Muscle of leg (tissue), 11 donors: Measurements from ENCODE around the gene HTRA2. TPM values are rescaled to one million over a fixed set of nuclear protein-coding genes. Genes with fewer than 3 reads are reported as not detected.
A peak's percentile ranks its signal among the peaks of the same experiment; 100 is the strongest.

ENCODE experiments used
- DNase-seq: peaks from one replicate; pipeline ENCODE4 v3.0.0; 2013
- H3K27ac ChIP-seq: one replicate; pipeline ENCODE4 v1.5.1; 2013; ENCODE audit warnings: mild to moderate bottlenecking, low read length, control low read depth
- H3K27me3 ChIP-seq: one replicate; pipeline ENCODE4 v1.6.1; 2013; ENCODE audit warnings: low read length; ENCODE audit not compliant: control insufficient read depth, insufficient read depth
- H3K36me3 ChIP-seq: one replicate; pipeline ENCODE4 v1.6.1; 2013; ENCODE audit warnings: low read length; ENCODE audit not compliant: control insufficient read depth, insufficient read depth
- H3K4me1 ChIP-seq: one replicate; pipeline ENCODE4 v1.6.1; 2013; ENCODE audit warnings: low read length; ENCODE audit not compliant: control insufficient read depth, insufficient read depth
- H3K4me3 ChIP-seq: one replicate; pipeline ENCODE4 v1.5.1; 2013; ENCODE audit warnings: low read length, control low read depth
- H3K9me3 ChIP-seq: replicated peaks from 2 replicates; pipeline ENCODE4 v1.6.1; 2013; ENCODE audit warnings: low read depth, low read length; ENCODE audit not compliant: control insufficient read depth
- WGBS: methylation state at CpG from one replicate; pipeline ENCODE4 v1.1.5; 2013; ENCODE audit warnings: missing lambda C conversion rate; ENCODE audit not compliant: insufficient coverage; 5-methylcytosine and 5-hydroxymethylcytosine counted together
- polyA plus RNA-seq, 8 donors: library from polyadenylated mRNA; unstranded; fragments of 120-200 nt; gene quantifications; one replicate each; pipeline versions ENCODE4 v1.2.1 to v1.2.3, GENCODE V29; 2013; ENCODE audit warnings: inconsistent platforms in 1 of 8, low replicate concordance in 1 of 8; ENCODE audit not compliant: insufficient read length in 8 of 8, insufficient read depth in 1 of 8
- total RNA-seq: library from RNA; stranded (reverse); fragments of 120-200 nt; gene quantifications from one replicate; pipeline ENCODE4 v1.2.4, GENCODE V29; 2013

Gene HTRA2
- total and polyA plus RNA-seq, 9 donors, result 26.1 to 33.0 (median 30.2) TPM

- H3K27ac ChIP-seq, result no peak overlapping the region
- H3K36me3 ChIP-seq, result no peaks in the 10 kb centered on the region
- no peak overlapping the region for H3K4me3 ChIP-seq
- H3K4me1 ChIP-seq, result peaks cover 1% of the 10 kb centered on the region
- DNase-seq, result peak; percentile 10
- no peaks in the 10 kb centered on the region for H3K9me3 ChIP-seq
- no peaks in the 10 kb centered on the region for H3K27me3 ChIP-seq
- WGBS, result 60% methylated on average over 1 of the region's 1 CpG
Measured at GRCh38 chr2:74542978-74543377, 13.2 kb downstream of the HTRA2 start.

- no peaks in the 10 kb centered on the region for H3K36me3 ChIP-seq
- no peak for DNase-seq
- 100% methylated on average over 2 of the region's 3 CpGs for WGBS
- peaks cover 14% of the 10 kb centered on the region for H3K4me1 ChIP-seq
- H3K27ac ChIP-seq, result no peak overlapping the region
- H3K9me3 ChIP-seq, result no peaks in the 10 kb centered on the region
- no peak overlapping the region for H3K4me3 ChIP-seq
- peaks cover 5% of the 10 kb centered on the region for H3K27me3 ChIP-seq
Measured at GRCh38 chr2:74544634-74545033, 14.9 kb downstream of the HTRA2 start.

GRCh38 chr2:74546004-74546403 lies 16.3 kb downstream of the HTRA2 start:
- Histone ChIP-seq H3K27ac (no peak overlapping the region), H3K36me3 (no peaks in the 10 kb centered on the region), H3K4me1 (peaks cover 20% of the 10 kb centered on the region), H3K4me3 (no peak overlapping the region), H3K27me3 (peaks cover 9% of the 10 kb centered on the region), H3K9me3 (no peaks in the 10 kb centered on the region)
- no peak for DNase-seq
- 85% methylated on average over 1 of the region's 3 CpGs for WGBS

- Histone ChIP-seq H3K27me3 (peaks cover 9% of the 10 kb centered on the region), H3K4me1 (peaks cover 31% of the 10 kb centered on the region), H3K36me3 (peaks cover 2% of the 10 kb centered on the region), H3K4me3 (peak overlapping the region; percentile 64), H3K9me3 (no peaks in the 10 kb centered on the region), H3K27ac (peak overlapping the region; percentile 40)
- peak; percentile 75 for DNase-seq
- WGBS, result 4% methylated on average over 25 of the region's 26 CpGs
Measured at GRCh38 chr2:74548285-74548899, 18.7 kb downstream of the HTRA2 start.

DNA sequence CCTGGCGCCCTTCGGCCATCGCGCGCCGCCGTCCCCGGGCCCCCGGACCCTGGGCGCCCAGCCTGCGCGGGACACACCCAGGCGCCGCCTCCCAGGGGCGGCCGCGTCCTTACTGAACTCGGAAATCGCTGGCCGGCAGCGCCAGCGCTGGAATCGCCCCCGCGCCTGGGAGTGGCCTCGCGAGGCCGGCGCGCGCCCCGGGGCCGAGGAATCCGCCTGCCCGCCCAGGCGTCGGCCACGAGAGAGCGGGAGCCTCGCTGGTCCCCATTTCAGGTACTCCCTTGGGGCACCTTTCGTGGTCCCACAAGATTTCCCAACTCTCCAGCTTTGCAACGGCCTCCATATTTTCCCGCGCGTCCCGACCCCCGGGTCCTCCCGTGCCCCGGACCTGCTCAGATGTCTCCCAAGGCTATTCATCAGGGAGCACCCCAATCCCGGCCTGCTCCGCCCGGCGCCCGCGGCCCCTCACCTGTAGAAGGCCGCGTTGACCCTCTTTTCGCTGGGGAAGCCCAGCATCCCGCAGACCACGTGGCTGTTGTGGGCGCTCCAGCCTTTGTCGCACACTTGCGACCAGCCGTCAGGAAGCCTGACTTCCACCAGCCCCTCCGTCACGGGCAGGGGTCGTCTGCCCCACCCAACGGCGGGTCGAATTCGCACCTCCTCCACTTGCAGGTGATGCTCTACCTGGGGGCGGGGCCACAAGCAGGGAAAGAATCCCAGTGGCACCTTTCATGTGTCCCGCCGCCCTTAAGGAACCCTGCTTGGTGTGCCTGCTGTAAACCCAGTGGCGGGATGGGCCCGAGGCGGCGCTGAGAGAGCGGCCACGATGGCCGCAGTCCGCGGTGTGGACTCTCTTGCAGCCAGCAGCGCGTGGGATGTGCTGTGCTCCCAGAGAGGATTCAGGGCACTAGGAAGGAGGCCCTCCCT lies 19.4 kb downstream of the HTRA2 start:
- peak; percentile 87 for DNase-seq
- WGBS, result 4% methylated on average over 85 of the region's 85 CpGs
- Histone ChIP-seq H3K27me3 (peaks cover 9% of the 10 kb centered on the region), H3K27ac (peak overlapping the region; percentile 26), H3K4me1 (peaks cover 35% of the 10 kb centered on the region), H3K9me3 (no peaks in the 10 kb centered on the region), H3K4me3 (peak overlapping the region; percentile 64), H3K36me3 (peaks cover 2% of the 10 kb centered on the region)

DNA sequence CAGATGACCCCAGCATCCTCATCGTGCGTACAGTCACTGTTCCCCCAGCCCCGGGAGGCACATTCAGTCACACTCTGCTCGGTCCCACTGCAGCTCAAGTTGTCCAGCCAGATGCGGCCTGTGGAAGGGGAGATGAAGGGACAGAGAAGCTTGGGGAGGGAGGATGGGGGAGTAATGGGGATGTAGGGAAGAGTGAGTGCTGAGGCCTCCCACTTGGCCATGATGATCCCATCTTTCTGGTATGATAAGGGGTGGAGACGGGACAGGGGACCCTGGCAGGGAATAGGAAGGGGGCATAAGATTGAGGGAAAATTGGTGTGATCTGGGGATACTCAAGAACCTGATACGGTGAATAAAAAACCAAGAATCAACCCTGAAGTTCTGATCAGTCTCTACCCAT lies 20.5 kb downstream of the HTRA2 start:
- H3K4me3 ChIP-seq, result no peak overlapping the region
- DNase-seq, result peak; percentile 5
- peaks cover 2% of the 10 kb centered on the region for H3K36me3 ChIP-seq
- H3K27ac ChIP-seq, result no peak overlapping the region
- peaks cover 38% of the 10 kb centered on the region for H3K4me1 ChIP-seq
- no peaks in the 10 kb centered on the region for H3K9me3 ChIP-seq
- peaks cover 9% of the 10 kb centered on the region for H3K27me3 ChIP-seq
- WGBS, result 53% methylated on average over 3 of the region's 7 CpGs

- Histone ChIP-seq H3K27ac (no peak overlapping the region), H3K9me3 (no peaks in the 10 kb centered on the region), H3K27me3 (peaks cover 9% of the 10 kb centered on the region), H3K4me1 (peaks cover 43% of the 10 kb centered on the region), H3K4me3 (no peak overlapping the region), H3K36me3 (peaks cover 6% of the 10 kb centered on the region)
- no peak for DNase-seq
Measured at GRCh38 chr2:74551530-74551929, 21.8 kb downstream of the HTRA2 start.

DNA sequence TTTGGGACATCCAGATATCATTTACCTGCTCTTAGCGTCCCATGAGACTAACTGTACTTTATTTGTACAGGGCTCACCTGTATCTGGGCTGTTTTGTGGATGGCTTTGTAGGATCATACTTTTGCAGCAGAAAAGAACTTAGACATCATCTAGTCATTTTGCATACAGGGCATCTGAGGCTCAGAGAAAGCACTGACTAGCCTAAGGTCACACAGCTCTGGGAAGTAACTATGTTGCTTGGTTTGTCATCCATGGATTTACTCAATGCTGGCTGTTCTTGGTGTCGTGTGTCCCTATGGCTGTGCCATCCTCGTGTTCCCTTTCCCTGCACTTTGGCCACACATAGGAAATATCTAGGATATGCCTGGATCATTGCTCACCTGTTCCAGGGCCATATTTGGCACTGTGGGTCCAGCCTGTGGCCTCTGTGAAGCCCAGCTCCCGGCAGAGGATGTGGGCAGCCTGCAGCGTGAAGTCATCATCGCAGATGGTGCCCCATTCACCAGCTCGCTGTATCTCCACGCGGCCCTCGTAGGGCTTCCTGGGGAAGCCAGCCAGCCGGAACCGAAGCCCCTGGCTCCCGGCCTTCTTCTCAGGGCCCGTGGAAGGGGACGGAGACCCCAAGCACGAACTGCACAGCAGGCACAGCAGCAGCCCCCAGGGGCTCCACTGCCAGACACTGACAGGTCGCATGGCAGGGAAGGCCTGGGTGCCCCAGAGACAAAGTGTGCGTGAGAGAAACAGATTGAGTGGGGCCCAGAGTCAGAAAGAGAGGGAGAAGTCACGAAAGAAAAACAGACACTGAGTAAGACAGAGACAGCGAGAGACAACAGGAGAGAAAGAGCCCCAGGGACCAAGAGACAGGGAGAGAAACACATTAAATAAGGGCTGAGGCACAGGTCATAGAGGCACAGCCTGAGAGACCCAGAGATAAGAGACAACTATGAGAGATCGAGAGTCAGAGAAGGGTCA lies 22.5 kb downstream of the HTRA2 start:
- Histone ChIP-seq H3K4me1 (peaks cover 43% of the 10 kb centered on the region), H3K9me3 (no peaks in the 10 kb centered on the region), H3K27ac (no peak overlapping the region), H3K27me3 (peaks cover 9% of the 10 kb centered on the region), H3K36me3 (peaks cover 6% of the 10 kb centered on the region), H3K4me3 (no peak overlapping the region)
- 66% methylated on average over 20 of the region's 21 CpGs for WGBS
- DNase-seq, result peak; percentile 5

DNA sequence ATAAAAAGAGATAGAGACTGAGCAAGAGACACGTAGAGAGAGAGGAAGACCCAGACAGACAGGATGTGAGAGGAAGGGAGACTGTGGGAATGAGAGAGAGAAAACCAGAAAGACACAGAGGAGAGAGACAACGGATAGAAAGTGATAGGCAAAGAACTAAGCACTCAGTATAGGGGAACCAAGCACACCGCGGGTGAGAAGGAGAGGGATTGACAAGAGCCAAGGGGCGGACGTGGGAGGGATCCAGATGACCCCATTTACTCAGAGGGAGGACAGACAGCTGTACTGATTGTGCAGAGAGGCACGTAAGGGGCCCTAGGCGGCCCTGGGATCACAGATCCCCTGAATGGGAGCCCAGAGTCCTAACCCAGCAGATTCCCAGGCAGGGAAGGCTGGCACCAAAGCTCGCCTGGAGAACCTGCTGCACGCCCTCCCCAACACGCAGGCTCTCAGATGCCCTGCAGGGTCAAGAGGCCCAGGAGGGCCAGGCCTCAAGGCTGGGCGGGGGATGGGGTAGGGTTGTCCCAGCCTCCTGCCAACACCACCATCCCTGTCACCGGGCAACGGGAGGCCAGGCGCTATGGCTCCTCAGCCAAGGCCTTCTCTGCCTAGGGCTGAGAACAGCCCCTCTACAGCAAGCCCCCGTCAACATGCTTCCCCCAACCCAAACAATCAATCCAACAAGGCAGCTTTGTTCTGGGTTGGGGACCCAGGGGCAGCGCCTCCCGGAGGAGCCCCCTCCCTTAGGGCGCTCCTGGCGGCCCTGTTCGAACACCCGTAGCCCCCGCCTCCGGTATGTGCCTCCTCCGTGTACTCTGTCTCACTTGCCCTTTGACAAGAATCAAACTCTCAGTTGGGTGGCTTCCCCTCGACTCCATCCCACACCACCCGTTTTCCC lies 23.4 kb downstream of the HTRA2 start:
- no peaks in the 10 kb centered on the region for H3K9me3 ChIP-seq
- H3K4me3 ChIP-seq, result peak overlapping the region; percentile 71
- 20% methylated on average over 20 of the region's 27 CpGs for WGBS
- DNase-seq, result peak; percentile 52
- peaks cover 9% of the 10 kb centered on the region for H3K27me3 ChIP-seq
- peak overlapping the region; percentile 67 for H3K27ac ChIP-seq
- H3K36me3 ChIP-seq, result peaks cover 6% of the 10 kb centered on the region
- H3K4me1 ChIP-seq, result peaks cover 40% of the 10 kb centered on the region
